GM23248 (cell line): ENCODE results near the gene CDC16. TPM values are rescaled to one million over a fixed set of nuclear protein-coding genes. Genes with fewer than 3 reads are reported as not detected.
A peak's percentile ranks its signal among the peaks of the same experiment; 100 is the strongest.

ENCODE experiments used
- DNase-seq: peaks from one replicate; pipeline ENCODE4 v3.0.0-alpha.2; 2015
- H2AFZ ChIP-seq: fragments of 200-600 bp; sonication (generic); 2 replicates; pipeline ENCODE4 v1.6.1; 2016; ENCODE audit warnings: antibody characterized with exemption
- H3F3A ChIP-seq: fragments of 200-600 bp; sonication (generic); 2 replicates; pipeline ENCODE4 v1.6.1; 2016; ENCODE audit warnings: mild to moderate bottlenecking, antibody characterized with exemption, mixed run types; ENCODE audit not compliant: insufficient read depth
- H3K27ac ChIP-seq: fragments of 200-600 bp; sonication (generic); 2 replicates; pipeline ENCODE4 v1.5.1; 2016; ENCODE audit warnings: mild to moderate bottlenecking
- H3K27me3 ChIP-seq: fragments of 200-600 bp; sonication (generic); replicated peaks from 2 replicates; pipeline ENCODE4 v1.6.1; 2016; ENCODE audit warnings: mild to moderate bottlenecking; ENCODE audit not compliant: insufficient read depth
- H3K36me3 ChIP-seq: fragments of 200-600 bp; sonication (generic); 2 replicates; pipeline ENCODE4 v1.6.1; 2016; ENCODE audit warnings: low read depth, mild to moderate bottlenecking
- H3K4me1 ChIP-seq: fragments of 200-600 bp; sonication (generic); 2 replicates; pipeline ENCODE4 v1.6.1; 2016; ENCODE audit warnings: mild to moderate bottlenecking; ENCODE audit not compliant: insufficient read depth
- H3K4me2 ChIP-seq: fragments of 200-600 bp; sonication (generic); one replicate; pipeline ENCODE4 v1.6.1; 2016; ENCODE audit warnings: mild to moderate bottlenecking; ENCODE audit not compliant: unreplicated experiment
- H3K4me3 ChIP-seq: fragments of 200-600 bp; sonication (generic); 2 replicates; pipeline ENCODE4 v1.5.1; 2016; ENCODE audit warnings: mild to moderate bottlenecking
- H3K79me2 ChIP-seq: fragments of 200-600 bp; sonication (generic); 2 replicates; pipeline ENCODE4 v1.6.1; 2016; ENCODE audit warnings: mild to moderate bottlenecking; ENCODE audit not compliant: insufficient read depth
- H3K9ac ChIP-seq: fragments of 200-600 bp; sonication (generic); 2 replicates; pipeline ENCODE4 v1.6.1; 2016; ENCODE audit warnings: mild to moderate bottlenecking
- H3K9me2 ChIP-seq: fragments of 200-600 bp; sonication (generic); 2 replicates; pipeline ENCODE4 v1.6.1; 2016; ENCODE audit warnings: mixed run types, mild to moderate bottlenecking, moderate library complexity; ENCODE audit not compliant: insufficient read depth
- H3K9me3 ChIP-seq: fragments of 200-600 bp; sonication (generic); one replicate; pipeline ENCODE4 v1.6.1; 2017; ENCODE audit warnings: low read depth
- H4K20me1 ChIP-seq: fragments of 200-600 bp; sonication (generic); 2 replicates; pipeline ENCODE4 v1.6.0; 2016; ENCODE audit not compliant: insufficient read depth
- EZH2 ChIP-seq: fragments of 200-600 bp; sonication (generic); IDR thresholded peaks from 2 replicates; pipeline ENCODE4 v1.6.1; 2018; ENCODE audit warnings: antibody characterized with exemption, mild to moderate bottlenecking; ENCODE audit not compliant: insufficient read depth, poor library complexity, severe bottlenecking
- EZH2phosphoT487 ChIP-seq: fragments of 200-600 bp; sonication (generic); IDR thresholded peaks from 2 replicates; pipeline ENCODE4 v1.6.1; 2018; ENCODE audit warnings: antibody characterized with exemption, moderate library complexity, mild to moderate bottlenecking, low read depth; ENCODE audit not compliant: insufficient read depth
- WGBS, 2 experiments: methylation state at CpG; one replicate each; pipeline ENCODE4 v1.1.6; 2015 to 2017; ENCODE audit warnings: low lambda C conversion rate in 2 of 2, low coverage in 1 of 2; ENCODE audit errors: missing lambda C conversion rate in 2 of 2; 5-methylcytosine and 5-hydroxymethylcytosine counted together
- in situ Hi-C: fragments of 300-500 bp; cut with MboI; formaldehyde crosslinking; loops from 2 replicates; pipeline ENCODE4 v1.15.0; 2020
- polyA plus RNA-seq: library from polyadenylated mRNA; unstranded; fragments of >200 nt; fragmentation: Nextera tagmentation; extraction: Ambion mirVana; gene quantifications from 2 replicates; pipeline ENCODE4 v1.2.1, GENCODE V29; 2016
- total RNA-seq: library from RNA; depleted of rRNA; stranded (reverse); fragments of >200 nt; shearing (Covaris generic); gene quantifications from 2 replicates; pipeline ENCODE4 v1.2.3, GENCODE V29; 2014

Gene CDC16
- total and polyA plus RNA-seq, 2 experiments from 2014 or later: 60.2 to 80.0 TPM

DNA sequence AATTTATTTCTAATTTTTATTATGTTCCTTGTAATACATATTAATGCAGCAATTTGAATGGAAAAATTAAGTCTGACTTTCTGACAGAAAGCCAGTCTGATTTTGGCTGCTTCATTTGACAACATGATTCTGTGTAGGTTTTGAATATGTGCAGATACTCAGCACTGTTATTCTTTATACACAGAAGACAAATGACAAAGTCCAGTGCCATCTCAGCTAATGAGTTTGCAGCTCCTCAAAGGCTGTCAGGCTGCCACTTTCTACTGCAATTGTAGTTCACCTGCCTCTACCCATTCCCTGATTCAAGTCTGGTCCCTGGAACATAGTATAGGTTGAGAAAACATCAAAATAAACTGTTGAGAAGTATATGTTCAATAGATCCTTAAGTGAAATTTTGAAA is 76.7 kb downstream of the CDC16 start:
- Histone ChIP-seq H4K20me1 (peaks cover 4% of the 10 kb centered on the region; the same call in 1 of the 2 replicates), H3K4me1 (peaks cover 28% of the 10 kb centered on the region), H3K27ac (no peak overlapping the region), H3K36me3 (peaks cover 10% of the 10 kb centered on the region), H3K27me3 (no peaks in the 10 kb centered on the region), H3K9ac (no peak overlapping the region), H3K4me2 (no peak overlapping the region), H3K9me3 (no peaks in the 10 kb centered on the region), H2AFZ (peak overlapping the region; percentile 27; the same call in 1 of the 2 replicates), H3K79me2 (peaks cover 20% of the 10 kb centered on the region), H3K9me2 (no peaks in the 10 kb centered on the region), H3F3A (peaks cover 34% of the 10 kb centered on the region), H3K4me3 (no peak overlapping the region)
- DNase-seq: no peak
- no peak for TF ChIP-seq EZH2phosphoT487
- in situ Hi-C loops: no loop called here

DNA sequence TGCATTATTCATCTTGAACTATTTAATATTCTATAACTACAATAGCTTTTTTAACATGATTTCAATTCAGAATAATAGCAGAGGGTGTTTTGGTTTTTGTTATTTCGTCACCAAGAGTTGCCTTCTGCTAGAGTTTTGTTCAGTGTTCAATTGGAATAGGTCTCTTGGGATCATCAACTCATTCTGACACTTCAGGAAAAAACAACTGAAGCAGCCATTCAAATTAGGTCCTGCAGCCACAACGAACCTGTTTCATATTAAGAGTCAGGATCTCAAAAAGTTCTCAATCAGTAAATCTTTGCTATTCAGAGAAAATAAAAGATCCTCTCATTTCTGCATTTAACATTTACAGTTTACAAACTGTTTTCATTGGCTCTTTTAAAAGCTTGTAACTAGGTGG is 77.2 kb downstream of the CDC16 start:
- in situ Hi-C loops: no loop called here
- H3K27me3 ChIP-seq: no peaks in the 10 kb centered on the region
- no peaks in the 10 kb centered on the region for H3K9me3 ChIP-seq
- TF ChIP-seq EZH2phosphoT487 (no peak), EZH2 (no peak)
- H3F3A ChIP-seq: peaks cover 34% of the 10 kb centered on the region
- DNase-seq: peak; percentile 39
- no peak overlapping the region for H3K4me2 ChIP-seq
- H3K4me3 ChIP-seq: no peak overlapping the region
- WGBS, 2 experiments: 9% methylated on average over 2 of the region's 2 CpGs
- H2AFZ ChIP-seq: peak overlapping the region; percentile 27; the same call in 1 of the 2 replicates
- H3K9me2 ChIP-seq: no peaks in the 10 kb centered on the region
- H3K27ac ChIP-seq: no peak overlapping the region
- peaks cover 4% of the 10 kb centered on the region; the same call in 1 of the 2 replicates for H4K20me1 ChIP-seq
- H3K4me1 ChIP-seq: peaks cover 30% of the 10 kb centered on the region
- H3K9ac ChIP-seq: no peak overlapping the region
- H3K36me3 ChIP-seq: peaks cover 4% of the 10 kb centered on the region; the same call in 1 of the 2 replicates
- peaks cover 25% of the 10 kb centered on the region for H3K79me2 ChIP-seq

DNA sequence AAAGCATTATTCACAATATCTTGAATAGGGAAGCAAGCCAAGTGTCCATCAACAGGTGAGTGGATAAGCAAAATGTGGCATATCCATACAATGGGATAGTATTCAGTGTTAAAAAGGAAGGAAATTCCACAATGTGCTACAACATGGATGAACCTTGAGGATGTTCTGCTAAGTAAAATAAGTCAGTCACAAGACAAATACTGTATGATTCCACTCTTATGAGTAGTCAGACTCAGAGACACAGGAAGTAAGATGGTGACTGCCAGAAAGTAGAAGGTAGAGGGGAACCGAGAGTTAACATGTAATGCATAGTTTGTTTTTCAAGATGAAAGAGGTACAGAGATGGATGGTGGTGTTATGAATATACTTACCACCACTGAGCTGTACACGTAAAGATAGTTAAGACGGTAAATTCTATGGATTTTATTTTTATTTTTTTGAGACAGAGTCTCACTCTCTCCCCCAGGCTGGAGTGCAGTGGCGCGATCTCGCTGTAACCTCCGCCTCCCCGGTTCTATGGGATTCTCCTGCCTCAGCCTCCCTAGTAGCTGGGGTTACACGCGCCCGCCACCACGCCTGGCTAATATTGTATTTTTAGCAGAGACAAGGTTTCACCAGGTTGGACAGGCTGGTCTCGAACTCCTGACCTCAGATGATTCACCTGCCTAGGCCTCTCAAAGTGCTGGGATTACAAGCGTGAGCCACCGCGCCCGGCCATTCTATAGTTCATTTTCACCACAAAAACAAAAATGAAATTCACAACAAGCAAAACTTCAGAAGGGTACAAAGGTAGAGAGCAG is 78.6 kb downstream of the CDC16 start:
- Histone ChIP-seq H3K27ac (peak overlapping the region; percentile 93), H4K20me1 (peaks cover 9% of the 10 kb centered on the region; the same call in 1 of the 2 replicates), H3F3A (peaks cover 44% of the 10 kb centered on the region), H2AFZ (peak overlapping the region; percentile 90), H3K36me3 (no peaks in the 10 kb centered on the region), H3K79me2 (peaks cover 38% of the 10 kb centered on the region), H3K9ac (peak overlapping the region; percentile 94), H3K9me3 (no peaks in the 10 kb centered on the region), H3K4me1 (peaks cover 37% of the 10 kb centered on the region), H3K27me3 (no peaks in the 10 kb centered on the region), H3K4me2 (peak overlapping the region; percentile 98), H3K9me2 (no peaks in the 10 kb centered on the region), H3K4me3 (peak overlapping the region; percentile 99)
- TF ChIP-seq EZH2 (no peak), EZH2phosphoT487 (no peak)
- DNase-seq: peak; percentile 41
- in situ Hi-C loops: no loop called here
- WGBS, 2 experiments: 93% methylated on average over 17 of the region's 17 CpGs

DNA sequence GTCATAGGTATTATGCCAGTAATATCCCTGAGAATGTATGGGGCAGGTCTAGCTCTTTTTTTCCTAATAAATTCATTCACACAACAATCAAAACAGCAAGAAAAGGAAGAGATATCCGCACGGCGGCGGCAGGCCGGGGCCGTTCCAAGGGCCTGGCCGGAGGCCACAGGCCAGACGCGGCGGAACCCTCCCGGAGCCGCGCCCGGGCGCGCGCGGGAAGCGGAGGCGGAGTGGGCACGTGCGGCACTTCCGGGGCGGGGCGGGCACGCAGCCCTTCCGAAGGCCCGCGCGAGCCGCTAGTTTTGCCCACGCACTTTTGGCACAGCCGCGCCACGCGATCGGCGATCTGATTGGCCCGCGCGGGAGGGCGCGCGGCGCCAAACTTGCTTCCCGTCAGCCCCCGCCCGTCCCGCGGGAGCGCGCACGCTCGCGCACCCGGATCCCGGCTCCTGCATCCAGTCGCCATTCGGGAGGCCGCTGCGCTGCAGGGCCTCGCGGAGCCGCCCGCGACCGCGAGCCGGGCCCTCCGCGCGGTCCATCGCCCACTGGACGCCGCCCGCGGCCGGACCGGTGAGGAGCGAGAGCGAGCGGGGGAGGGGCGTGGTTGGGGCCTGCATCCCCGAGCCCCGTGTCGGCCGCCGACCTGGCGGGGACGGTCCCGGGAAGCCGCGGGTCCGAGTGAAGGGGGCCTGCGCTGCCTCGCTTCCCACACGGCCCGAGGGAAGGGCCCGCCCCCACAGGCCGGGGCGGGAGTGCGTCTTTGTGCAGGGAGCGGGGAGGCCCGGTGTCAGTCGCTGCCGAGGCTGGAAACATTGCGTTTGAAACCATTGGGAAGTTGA is 79.6 kb downstream of the CDC16 start, which contains the start of gene CHAMP1:
CHAMP1 (plus strand) TSS at position 430 of the 839 bp plus-strand sequence. CDS start 9,340 bp downstream, outside the sequence.
- H3K79me2 ChIP-seq: peaks cover 48% of the 10 kb centered on the region
- H2AFZ ChIP-seq: peak within 1 kb of the TSS; percentile 90
- TF ChIP-seq EZH2phosphoT487: no peak
- TF ChIP-seq EZH2: no peak
- no peaks in the 10 kb centered on the region for H3K27me3 ChIP-seq
- WGBS, 2 experiments: 1 to 2% methylated on average over 78 to 90 of the region's 107 CpGs
- no peaks in the 10 kb centered on the region for H3K36me3 ChIP-seq
- H3K9me3 ChIP-seq: no peaks in the 10 kb centered on the region
- in situ Hi-C loops: no loop called here
- H3K4me3 ChIP-seq: peak within 1 kb of the TSS; percentile 99
- peak within 1 kb of the TSS; percentile 94 for H3K9ac ChIP-seq
- no peaks in the 10 kb centered on the region for H3K9me2 ChIP-seq
- H3K4me2 ChIP-seq: peak within 1 kb of the TSS; percentile 98
- peak within 1 kb of the TSS; percentile 93 for H3K27ac ChIP-seq
- H3F3A ChIP-seq: peaks cover 54% of the 10 kb centered on the region
- DNase-seq: peak; percentile 99
- H3K4me1 ChIP-seq: peaks cover 47% of the 10 kb centered on the region
- peaks cover 14% of the 10 kb centered on the region for H4K20me1 ChIP-seq
